ENCODE data around the gene CYB5RL. TPM values are rescaled to one million over a fixed set of nuclear protein-coding genes. Genes with fewer than 3 reads are reported as not detected.

CYB5RL gene
- total RNA-seq, 2 experiments from 2014 or later, result 2.0 to 2.1 TPM

- intact Hi-C loops (cut with DNase I, micrococcal nuclease), result no loop called here
- DNase-seq (peak in 2 of 14 experiments; percentile 35 to 38), ATAC-seq (ENCODE audit: poor library complexity) (no peak)
- Histone ChIP-seq H3K4me3 (ENCODE audit: low read length) (no peak overlapping the region), H3K4me1 (ENCODE audit: insufficient read depth, low read length) (no peaks in the 10 kb centered on the region), H3K36me3 (ENCODE audit: insufficient read depth, low read length) (peaks cover 57% of the 10 kb centered on the region), H3K27ac (ENCODE audit: low read depth in 1 of 2, low read length in 2 of 2) (no peak overlapping the region), H3K27me3 (ENCODE audit: control insufficient read depth in 1 of 2, insufficient read depth in 2 of 2, low read length in 2 of 2) (no peaks in the 10 kb centered on the region), H3K9me3 (ENCODE audit: control insufficient read depth in 1 of 2, insufficient read depth in 1 of 2, low read length in 2 of 2) (no peaks in the 10 kb centered on the region)
- ChIA-PET CTCF (no interaction called here), POLR2A (no interaction called here)
- H3K36me3 Mint-ChIP-seq (ENCODE audit: low read depth), result peaks cover 65% of the 10 kb centered on the region
- no peak overlapping the region for H3K4me3 Mint-ChIP-seq
- H3K27ac Mint-ChIP-seq, result peak overlapping the region; percentile 31
- H3K27me3 Mint-ChIP-seq, result no peaks in the 10 kb centered on the region
- no peaks in the 10 kb centered on the region for H3K4me1 Mint-ChIP-seq (ENCODE audit: low read depth)
- no peaks in the 10 kb centered on the region for H3K9me3 Mint-ChIP-seq
- TF ChIP-seq CTCF (IDR thresholded peaks at IDR 0.05), result no peak
Measured at GRCh38 chr1:54220004-54220811, 20.4 kb upstream of the CYB5RL start.

GRCh38 chr1:54219688-54220003 lies 19.8 kb upstream of the CYB5RL start:
- ChIA-PET POLR2A (interaction anchor here (0.8 kb wide), 1 partner anchor 20 kb away, joined by 4 read pairs; the partner anchor contains the start of genes CYB5RL and MRPL37), CTCF (no interaction called here)
- no peaks in the 10 kb centered on the region for H3K4me1 Mint-ChIP-seq (ENCODE audit: low read depth)
- H3K27me3 Mint-ChIP-seq, result no peaks in the 10 kb centered on the region
- H3K27ac ChIP-seq (ENCODE audit: low read depth in 1 of 2, low read length in 2 of 2), result no peak overlapping the region
- ATAC-seq (ENCODE audit: poor library complexity) (no peak), DNase-seq (no peak)
- H3K4me1 ChIP-seq (ENCODE audit: insufficient read depth, low read length), result no peaks in the 10 kb centered on the region
- H3K27ac Mint-ChIP-seq, result peak overlapping the region; percentile 31
- no peak overlapping the region for H3K4me3 Mint-ChIP-seq
- no peaks in the 10 kb centered on the region for H3K27me3 ChIP-seq (ENCODE audit: control insufficient read depth in 1 of 2, insufficient read depth in 2 of 2, low read length in 2 of 2)
- no peak overlapping the region for H3K4me3 ChIP-seq (ENCODE audit: low read length)
- TF ChIP-seq CTCF (IDR thresholded peaks at IDR 0.05), result no peak
- peaks cover 62% of the 10 kb centered on the region for H3K36me3 ChIP-seq (ENCODE audit: insufficient read depth, low read length)
- H3K36me3 Mint-ChIP-seq (ENCODE audit: low read depth), result peaks cover 68% of the 10 kb centered on the region
- H3K9me3 ChIP-seq (ENCODE audit: control insufficient read depth in 1 of 2, insufficient read depth in 1 of 2, low read length in 2 of 2), result no peaks in the 10 kb centered on the region
- no peaks in the 10 kb centered on the region for H3K9me3 Mint-ChIP-seq
- intact Hi-C loops (cut with DNase I, micrococcal nuclease), result no loop called here

GRCh38 chr1:54218883-54219687 lies 19.3 kb upstream of the CYB5RL start:
- ATAC-seq (ENCODE audit: poor library complexity) (no peak), DNase-seq (no peak)
- ChIA-PET CTCF (no interaction called here), POLR2A (interaction anchor here (0.8 kb wide), 1 partner anchor 19 kb away, joined by 4 read pairs; the partner anchor contains the start of genes CYB5RL and MRPL37)
- no peaks in the 10 kb centered on the region for H3K4me1 ChIP-seq (ENCODE audit: insufficient read depth, low read length)
- H3K4me3 ChIP-seq (ENCODE audit: low read length), result no peak overlapping the region
- no peaks in the 10 kb centered on the region for H3K27me3 ChIP-seq (ENCODE audit: control insufficient read depth in 1 of 2, insufficient read depth in 2 of 2, low read length in 2 of 2)
- Mint-ChIP-seq H3K27me3 (no peaks in the 10 kb centered on the region), H3K4me1 (ENCODE audit: low read depth) (no peaks in the 10 kb centered on the region), H3K36me3 (ENCODE audit: low read depth) (peaks cover 73% of the 10 kb centered on the region), H3K9me3 (no peaks in the 10 kb centered on the region), H3K27ac (peak overlapping the region; percentile 31), H3K4me3 (no peak overlapping the region)
- no peak overlapping the region for H3K27ac ChIP-seq (ENCODE audit: low read depth in 1 of 2, low read length in 2 of 2)
- H3K36me3 ChIP-seq (ENCODE audit: insufficient read depth, low read length), result peaks cover 68% of the 10 kb centered on the region
- TF ChIP-seq CTCF (IDR thresholded peaks at IDR 0.05), result no peak
- intact Hi-C loops (cut with DNase I, micrococcal nuclease), result no loop called here
- H3K9me3 ChIP-seq (ENCODE audit: control insufficient read depth in 1 of 2, insufficient read depth in 1 of 2, low read length in 2 of 2), result no peaks in the 10 kb centered on the region
